IMR-90 (cell line): ENCODE results near the gene COL5A1. TPM values are rescaled to one million over a fixed set of nuclear protein-coding genes. Genes with fewer than 3 reads are reported as not detected.
A peak's percentile ranks its signal among the peaks of the same experiment; 100 is the strongest.

Experiments
- ATAC-seq: fragments of 200-7000 bp; cut with Tn5 transposase; 2 replicates; pipeline ENCODE4 v1.9.1; 2020; ENCODE audit warnings: low read depth, mild to moderate bottlenecking, moderate library complexity
- BruUV-seq: library from RNA; stranded (reverse); fragments of 400-500 nt; replicated peaks from 2 replicates; lab custom pipeline; 2021; lab: Mats Ljungman, UMichigan
- CTCF ChIA-PET: fragments of 300-600 bp; formaldehyde crosslinking; extraction: SDS; loops from one replicate; lab custom pipeline; 2021; ENCODE audit warnings: antibody characterized with exemption; lab: Yijun Ruan, JAX
- POLR2A ChIA-PET: fragments of 300-600 bp; sonication (Branson Sonifier 250); formaldehyde crosslinking; loops from one replicate; lab custom pipeline; 2022; ENCODE audit warnings: antibody characterized with exemption; ENCODE audit not compliant: unreplicated experiment; lab: Charles Lee
- DNase-seq: peaks from one replicate; pipeline ENCODE4 v3.0.0; 2013
- H2AFZ ChIP-seq: replicated peaks from 2 replicates; pipeline ENCODE3; 2013; ENCODE audit warnings: low read length, mild to moderate bottlenecking; ENCODE audit not compliant: poor library complexity
- H2AK5ac ChIP-seq: 2 replicates; pipeline ENCODE4 v1.6.1; 2013; ENCODE audit warnings: low read depth, low read length, inconsistent platforms
- H2AK9ac ChIP-seq: replicated peaks from 2 replicates; pipeline ENCODE3; 2013; ENCODE audit warnings: mild to moderate bottlenecking, low read depth, low read length, moderate library complexity; ENCODE audit not compliant: poor library complexity
- H2BK120ac ChIP-seq: 2 replicates; pipeline ENCODE4 v1.6.1; 2013; ENCODE audit warnings: low read depth, low read length, inconsistent platforms
- H2BK15ac ChIP-seq: 3 replicates; pipeline ENCODE4 v1.6.1; 2013; ENCODE audit warnings: low read depth, low read length, inconsistent platforms
- H2BK20ac ChIP-seq: 2 replicates; pipeline ENCODE4 v1.6.1; 2013; ENCODE audit warnings: low read depth, mild to moderate bottlenecking, inconsistent platforms, low read length, moderate library complexity
- H2BK5ac ChIP-seq: 2 replicates; pipeline ENCODE4 v1.6.1; 2013; ENCODE audit warnings: mild to moderate bottlenecking, low read depth, low read length, inconsistent platforms; ENCODE audit not compliant: poor library complexity, severe bottlenecking
- H3K14ac ChIP-seq: replicated peaks from 2 replicates; pipeline ENCODE4 v1.6.1; 2013; ENCODE audit warnings: low read depth, low read length, inconsistent platforms
- H3K18ac ChIP-seq: 2 replicates; pipeline ENCODE4 v1.6.1; 2013; ENCODE audit warnings: low read depth, low read length, control low read depth
- H3K23ac ChIP-seq: 2 replicates; pipeline ENCODE4 v1.6.1; 2013; ENCODE audit warnings: low read depth, low read length, inconsistent platforms
- H3K27ac ChIP-seq: 2 replicates; pipeline ENCODE4 v1.5.1; 2013; ENCODE audit warnings: mild to moderate bottlenecking, control low read depth, low read length; ENCODE audit not compliant: insufficient read depth
- H3K27me3 ChIP-seq: 2 replicates; pipeline ENCODE4 v1.6.1; 2013; ENCODE audit warnings: low read length; ENCODE audit not compliant: control insufficient read depth, insufficient read depth
- H3K36me3 ChIP-seq: 2 replicates; pipeline ENCODE4 v1.6.1; 2013; ENCODE audit warnings: low read length, mixed read lengths; ENCODE audit not compliant: control insufficient read depth, insufficient read depth
- H3K4ac ChIP-seq: 2 replicates; pipeline ENCODE4 v1.6.1; 2013; ENCODE audit warnings: low read depth, low read length, inconsistent platforms
- H3K4me1 ChIP-seq: 2 replicates; pipeline ENCODE4 v1.6.1; 2013; ENCODE audit warnings: low read length, mixed read lengths; ENCODE audit not compliant: control insufficient read depth, insufficient read depth
- H3K4me2 ChIP-seq: 2 replicates; pipeline ENCODE4 v1.6.1; 2013; ENCODE audit warnings: low read depth, mild to moderate bottlenecking, control low read depth, low read length, moderate library complexity
- H3K4me3 ChIP-seq: 2 replicates; pipeline ENCODE4 v1.5.1; 2013; ENCODE audit warnings: low read depth, mild to moderate bottlenecking, control low read depth, low read length, moderate library complexity; ENCODE audit not compliant: insufficient read depth
- H3K56ac ChIP-seq: 2 replicates; pipeline ENCODE4 v1.6.1; 2013; ENCODE audit warnings: low read length, inconsistent platforms; ENCODE audit not compliant: insufficient read depth; ENCODE audit errors: extremely low read depth
- H3K79me1 ChIP-seq, 2 experiments: 2 replicates each; pipeline ENCODE4 v1.6.1; 2013; ENCODE audit warnings: low read length in 2 of 2, inconsistent platforms in 1 of 2, low read depth in 1 of 2
- H3K9ac ChIP-seq: 2 replicates; pipeline ENCODE4 v1.6.1; 2013; ENCODE audit warnings: low read depth, low read length, control low read depth
- H3K9me1 ChIP-seq: 2 replicates; pipeline ENCODE4 v1.6.1; 2013; ENCODE audit warnings: low read length, inconsistent platforms; ENCODE audit not compliant: insufficient read depth
- H3K9me3 ChIP-seq: 2 replicates; pipeline ENCODE4 v1.6.1; 2013; ENCODE audit warnings: low read length; ENCODE audit not compliant: control insufficient read depth, insufficient read depth
- H4K20me1 ChIP-seq: 2 replicates; pipeline ENCODE4 v1.6.1; 2013; ENCODE audit warnings: low read length, inconsistent platforms; ENCODE audit not compliant: insufficient read depth
- H4K5ac ChIP-seq: 2 replicates; pipeline ENCODE4 v1.6.1; 2013; ENCODE audit warnings: mild to moderate bottlenecking, low read depth, low read length, control low read depth
- H4K8ac ChIP-seq, 2 experiments: 2 replicates each; pipeline ENCODE4 v1.6.1; 2013; ENCODE audit warnings: low read depth in 2 of 2, low read length in 2 of 2, control low read depth in 1 of 2, inconsistent platforms in 1 of 2
- H4K91ac ChIP-seq: 2 replicates; pipeline ENCODE4 v1.6.1; 2013; ENCODE audit warnings: low read depth, low read length, inconsistent platforms; ENCODE audit not compliant: insufficient read depth
- CEBPB ChIP-seq: IDR thresholded peaks from 2 replicates; pipeline ENCODE4 v1.6.1; 2012; ENCODE audit warnings: low read depth, low read length, improper control_type of control experiment
- CHD1 ChIP-seq: IDR thresholded peaks from 2 replicates; pipeline ENCODE4 v1.6.1; 2012; ENCODE audit warnings: low read depth, low read length, improper control_type of control experiment
- CTCF ChIP-seq: conservative IDR thresholded peaks from 2 replicates; pipeline ENCODE4 v1.5.1; 2012; ENCODE audit warnings: mild to moderate bottlenecking, low read depth, low read length, improper control_type of control experiment
- FOS ChIP-seq: fragments of 150-350 bp; IDR thresholded peaks from 2 replicates; pipeline ENCODE4 v1.6.1; 2016; ENCODE audit warnings: low read depth, low read length
- MAZ ChIP-seq: IDR thresholded peaks from 2 replicates; pipeline ENCODE4 v1.6.1; 2012; ENCODE audit warnings: low read depth, mild to moderate bottlenecking, low read length, improper control_type of control experiment, moderate library complexity, borderline replicate concordance
- NFE2L2 ChIP-seq: fragments of 150-350 bp; IDR thresholded peaks from 2 replicates; pipeline ENCODE4 v1.6.1; 2016; ENCODE audit warnings: low read depth, mild to moderate bottlenecking, low read length
- RAD21 ChIP-seq: IDR thresholded peaks from 2 replicates; pipeline ENCODE4 v1.6.1; 2012; ENCODE audit warnings: low read length, improper control_type of control experiment
- USF2 ChIP-seq: fragments of 150-350 bp; IDR thresholded peaks from 2 replicates; pipeline ENCODE4 v1.6.1; 2017; ENCODE audit warnings: mild to moderate bottlenecking, antibody characterized with exemption, low read length, low read depth
- WGBS, 2 experiments: methylation state at CpG; one replicate each; pipeline versions ENCODE4 v1.1.5 to v1.1.7; 2013; ENCODE audit warnings: missing lambda C conversion rate in 2 of 2; ENCODE audit not compliant: insufficient read length in 1 of 2; ENCODE audit errors: extremely low coverage in 2 of 2; 5-methylcytosine and 5-hydroxymethylcytosine counted together
- dilution Hi-C: fragments of 300-500 bp; cut with HindIII; formaldehyde crosslinking; loops from one replicate; pipeline ENCODE4 v1.14.3; 2018; ENCODE audit warnings: low sequenced_read_pairs; ENCODE audit not compliant: unreplicated experiment
- in situ Hi-C: fragments of 300-500 bp; cut with MboI; formaldehyde crosslinking; loops from 3 replicates; pipeline ENCODE4 v1.14.3; 2019; ENCODE audit warnings: low sequenced_read_pairs, inconsistent platforms, mixed read lengths
- intact Hi-C: fragments of 100-400 bp; cut with micrococcal nuclease; formaldehyde crosslinking; loops from 2 replicates; pipeline ENCODE4 v1.10.0; 2022
- polyA plus RNA-seq, 3 experiments: library from polyadenylated mRNA; depleted of rRNA; stranded (reverse); fragments of >200 nt; gene quantifications; 2 replicates each; pipeline ENCODE4 v1.2.3, GENCODE V29; 2012; ENCODE audit warnings: low replicate concordance in 1 of 3
- total RNA-seq: library from RNA; depleted of rRNA; stranded (reverse); fragments of >200 nt; gene quantifications from 2 replicates; pipeline ENCODE4 v1.2.3, GENCODE V29; 2012
- TF ChIP-seq, protein P1 (sequence below): fragments of 150-350 bp; IDR thresholded peaks from 2 replicates; pipeline ENCODE4 v1.6.1; 2016; ENCODE audit warnings: low read depth, mild to moderate bottlenecking, low read length, moderate library complexity, borderline replicate concordance

COL5A1 gene
- total and polyA plus RNA-seq, 2 of the 4 experiments (the other 2 are of a cell fraction), result 19.2 to 173 TPM

GRCh38 chr9:134592819-134593200, 48.8 kb upstream of the COL5A1 start:
- Histone ChIP-seq H3K27me3 (no peaks in the 10 kb centered on the region), H2BK15ac (peak overlapping the region; percentile 96; the same call in 2 of the 3 replicates), H3K27ac (peak overlapping the region; percentile 6; the same call in 1 of the 2 replicates), H3K4me2 (no peak overlapping the region), H3K23ac (no peak overlapping the region), H4K20me1 (no peaks in the 10 kb centered on the region), H3K4me3 (no peak overlapping the region), H2BK5ac (peak overlapping the region; percentile 35), H3K4ac (peak overlapping the region; percentile 95), H3K14ac (peak overlapping the region; percentile 92), H3K9ac (no peak overlapping the region), H4K5ac (peak overlapping the region; percentile 44), H2AK9ac (peak overlapping the region; percentile 83), H2BK20ac (peak overlapping the region; percentile 97), H4K8ac (peak overlapping the region; percentile 4 to 64; a peak in 3 of 4 replicates), H3K9me3 (no peaks in the 10 kb centered on the region), H2AK5ac (peak overlapping the region; percentile 96), H3K4me1 (peaks cover 17% of the 10 kb centered on the region), H3K9me1 (peaks cover 28% of the 10 kb centered on the region), H3K56ac (0 out of 2 replicates have a peak overlapping the region, but pooled peaks have one; percentile 28), H2AFZ (peak overlapping the region; percentile 63), H3K36me3 (no peaks in the 10 kb centered on the region), H4K91ac (peak overlapping the region; percentile 95), H3K79me1 (0 out of 4 replicates have a peak, but pooled peaks cover 0 to 3% of the 10 kb centered on the region in 2 experiments), H2BK120ac (peak overlapping the region; percentile 95), H3K18ac (peak overlapping the region; percentile 43)
- no TSS peak for BruUV-seq
- ChIA-PET POLR2A (no interaction called here), CTCF (no interaction called here)
- in situ Hi-C loops, result no loop called here
- intact Hi-C loops, result no loop called here
- TF ChIP-seq RAD21 (no peak), FOS (no peak), NFE2L2 (no peak), CEBPB (no peak), USF2 (no peak), CHD1 (no peak), CTCF (no peak), MAZ (no peak)
- TF ChIP-seq, protein P1, sequence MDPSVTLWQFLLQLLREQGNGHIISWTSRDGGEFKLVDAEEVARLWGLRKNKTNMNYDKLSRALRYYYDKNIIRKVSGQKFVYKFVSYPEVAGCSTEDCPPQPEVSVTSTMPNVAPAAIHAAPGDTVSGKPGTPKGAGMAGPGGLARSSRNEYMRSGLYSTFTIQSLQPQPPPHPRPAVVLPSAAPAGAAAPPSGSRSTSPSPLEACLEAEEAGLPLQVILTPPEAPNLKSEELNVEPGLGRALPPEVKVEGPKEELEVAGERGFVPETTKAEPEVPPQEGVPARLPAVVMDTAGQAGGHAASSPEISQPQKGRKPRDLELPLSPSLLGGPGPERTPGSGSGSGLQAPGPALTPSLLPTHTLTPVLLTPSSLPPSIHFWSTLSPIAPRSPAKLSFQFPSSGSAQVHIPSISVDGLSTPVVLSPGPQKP, result no peak
- WGBS, 2 experiments, result 83% methylated on average over 1 of the region's 9 CpGs; no CpG with 5 or more reads in 1 of the 2 experiments
- dilution Hi-C loops, result no loop called here
- ATAC-seq (no peak), DNase-seq (no peak)
